ENCODE results near the gene ADAMTS14.
A peak's percentile ranks its signal among the peaks of the same experiment; 100 is the strongest.
"Not testable (repeated sequence)": the region's sequence is repeated elsewhere in the genome, so short reads cannot be mapped to it uniquely, and the experiment has no call there.

Gene ADAMTS14, protein sequence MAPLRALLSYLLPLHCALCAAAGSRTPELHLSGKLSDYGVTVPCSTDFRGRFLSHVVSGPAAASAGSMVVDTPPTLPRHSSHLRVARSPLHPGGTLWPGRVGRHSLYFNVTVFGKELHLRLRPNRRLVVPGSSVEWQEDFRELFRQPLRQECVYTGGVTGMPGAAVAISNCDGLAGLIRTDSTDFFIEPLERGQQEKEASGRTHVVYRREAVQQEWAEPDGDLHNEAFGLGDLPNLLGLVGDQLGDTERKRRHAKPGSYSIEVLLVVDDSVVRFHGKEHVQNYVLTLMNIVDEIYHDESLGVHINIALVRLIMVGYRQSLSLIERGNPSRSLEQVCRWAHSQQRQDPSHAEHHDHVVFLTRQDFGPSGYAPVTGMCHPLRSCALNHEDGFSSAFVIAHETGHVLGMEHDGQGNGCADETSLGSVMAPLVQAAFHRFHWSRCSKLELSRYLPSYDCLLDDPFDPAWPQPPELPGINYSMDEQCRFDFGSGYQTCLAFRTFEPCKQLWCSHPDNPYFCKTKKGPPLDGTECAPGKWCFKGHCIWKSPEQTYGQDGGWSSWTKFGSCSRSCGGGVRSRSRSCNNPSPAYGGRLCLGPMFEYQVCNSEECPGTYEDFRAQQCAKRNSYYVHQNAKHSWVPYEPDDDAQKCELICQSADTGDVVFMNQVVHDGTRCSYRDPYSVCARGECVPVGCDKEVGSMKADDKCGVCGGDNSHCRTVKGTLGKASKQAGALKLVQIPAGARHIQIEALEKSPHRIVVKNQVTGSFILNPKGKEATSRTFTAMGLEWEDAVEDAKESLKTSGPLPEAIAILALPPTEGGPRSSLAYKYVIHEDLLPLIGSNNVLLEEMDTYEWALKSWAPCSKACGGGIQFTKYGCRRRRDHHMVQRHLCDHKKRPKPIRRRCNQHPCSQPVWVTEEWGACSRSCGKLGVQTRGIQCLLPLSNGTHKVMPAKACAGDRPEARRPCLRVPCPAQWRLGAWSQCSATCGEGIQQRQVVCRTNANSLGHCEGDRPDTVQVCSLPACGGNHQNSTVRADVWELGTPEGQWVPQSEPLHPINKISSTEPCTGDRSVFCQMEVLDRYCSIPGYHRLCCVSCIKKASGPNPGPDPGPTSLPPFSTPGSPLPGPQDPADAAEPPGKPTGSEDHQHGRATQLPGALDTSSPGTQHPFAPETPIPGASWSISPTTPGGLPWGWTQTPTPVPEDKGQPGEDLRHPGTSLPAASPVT

DNA sequence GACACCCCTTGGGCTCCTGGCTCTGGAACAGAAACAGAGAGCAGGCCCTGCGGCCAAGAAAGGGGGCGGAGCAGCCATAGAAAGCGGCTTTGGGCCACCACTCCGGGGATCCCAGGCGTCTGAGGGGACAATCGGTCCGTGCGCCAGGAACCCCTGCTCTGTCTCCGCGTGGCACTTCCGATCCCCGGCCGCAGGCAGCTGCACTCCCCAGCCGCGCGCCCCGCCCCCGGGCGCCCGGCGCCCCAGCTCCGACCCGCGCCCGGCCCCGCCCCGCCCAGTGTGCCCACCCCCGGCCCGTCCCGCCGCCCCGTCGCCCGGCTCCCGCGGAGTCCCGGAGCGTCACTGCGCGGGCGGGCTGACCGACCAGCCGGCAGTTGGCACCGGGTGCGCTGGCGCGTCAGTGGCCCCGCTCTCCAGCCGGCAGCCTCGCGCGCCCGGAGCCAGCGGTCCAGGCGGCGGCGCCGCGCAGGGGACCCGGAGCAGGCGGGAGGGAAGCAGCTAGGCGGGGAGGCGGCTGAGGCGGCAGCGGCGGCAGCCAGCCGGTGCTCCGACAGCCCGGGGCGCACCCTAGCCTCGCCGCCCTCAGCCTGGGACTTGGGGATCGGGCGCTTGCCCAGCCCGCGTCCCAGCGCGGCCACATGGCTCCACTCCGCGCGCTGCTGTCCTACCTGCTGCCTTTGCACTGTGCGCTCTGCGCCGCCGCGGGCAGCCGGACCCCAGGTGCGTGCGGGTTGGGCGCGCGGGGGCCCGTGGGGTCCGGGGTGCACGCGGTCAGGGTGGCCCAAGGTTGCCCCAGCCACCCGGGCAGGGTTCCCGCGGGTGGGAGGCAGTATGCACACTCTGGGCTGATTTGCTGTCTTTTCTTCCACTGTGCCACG lies at the start of gene ADAMTS14:
Gene ADAMTS14 (plus strand): TSS at position 342 of the 878 bp plus-strand sequence. CDS start 297 bp downstream, at position 639.
- Histone ChIP-seq H3K27ac (ENCODE audit: low read depth, low read length) (no peak within 1 kb of the TSS), H3K4me1 (ENCODE audit: control insufficient read depth in 1 of 2, insufficient read depth in 2 of 2, low read length in 2 of 2) (no peaks in the 10 kb centered on the region), H3K4me3 (ENCODE audit: low read depth in 1 of 2, low read length in 2 of 2) (peak within 1 kb of the TSS; percentile 48 to 61), H3K9me3 (ENCODE audit: control insufficient read depth in 1 of 2, low read length in 2 of 2) (no peaks in the 10 kb centered on the region), H3K36me3 (ENCODE audit: control insufficient read depth in 1 of 2, insufficient read depth in 2 of 2, low read length in 2 of 2) (no peaks in the 10 kb centered on the region), H3K27me3 (ENCODE audit: control insufficient read depth in 1 of 2, insufficient read depth in 2 of 2, low read length in 2 of 2) (peaks cover 25 to 27% of the 10 kb centered on the region in 2 donors), H3K9ac (ENCODE audit: low read depth in 1 of 2, low read length in 2 of 2) (no peak within 1 kb of the TSS)

DNA sequence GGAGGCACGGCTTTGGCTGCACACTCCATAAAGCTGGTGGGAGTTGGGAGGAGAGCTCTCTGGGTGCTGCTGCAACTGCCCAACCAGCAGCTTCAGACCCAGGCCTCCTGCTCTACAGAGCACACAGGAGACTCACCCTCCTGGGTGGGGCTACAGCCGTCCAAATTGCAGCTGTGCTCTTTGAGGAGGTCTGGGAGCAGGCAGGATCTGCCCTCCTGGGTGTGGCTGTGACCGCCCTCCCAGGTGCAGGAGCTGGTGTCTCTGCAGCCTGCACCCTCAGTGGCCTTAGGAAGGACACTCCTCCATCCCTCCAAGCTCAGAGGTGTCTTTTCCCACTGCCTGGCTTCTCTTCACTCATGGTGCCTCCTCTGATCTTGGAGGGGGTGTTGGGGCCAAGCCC lies 49.8 kb upstream of the ADAMTS14 start:
- Histone ChIP-seq H3K36me3 (ENCODE audit: control insufficient read depth in 1 of 2, insufficient read depth in 2 of 2, low read length in 2 of 2) (no peaks in the 10 kb centered on the region), H3K27ac (ENCODE audit: low read depth, low read length) (no peak overlapping the region), H3K9ac (ENCODE audit: low read depth in 1 of 2, low read length in 2 of 2) (no peak overlapping the region), H3K4me3 (ENCODE audit: low read depth in 1 of 2, low read length in 2 of 2) (no peak overlapping the region), H3K4me1 (ENCODE audit: control insufficient read depth in 1 of 2, insufficient read depth in 2 of 2, low read length in 2 of 2) (no peaks in the 10 kb centered on the region), H3K9me3 (ENCODE audit: control insufficient read depth in 1 of 2, low read length in 2 of 2) (peaks cover 3 to 6% of the 10 kb centered on the region in 2 donors), H3K27me3 (ENCODE audit: control insufficient read depth in 1 of 2, insufficient read depth in 2 of 2, low read length in 2 of 2) (no peaks in the 10 kb centered on the region)

- no peak overlapping the region for H3K4me3 ChIP-seq (ENCODE audit: low read depth in 1 of 2, low read length in 2 of 2)
- no peaks in the 10 kb centered on the region for H3K27me3 ChIP-seq (ENCODE audit: control insufficient read depth in 1 of 2, insufficient read depth in 2 of 2, low read length in 2 of 2)
Observed at GRCh38 chr10:70622981-70623844, 49.1 kb upstream of the ADAMTS14 start.

GRCh38 chr10:70626056-70626455 lies 46.2 kb upstream of the ADAMTS14 start:
- Histone ChIP-seq H3K4me3 (ENCODE audit: low read depth in 1 of 2, low read length in 2 of 2) (no peak overlapping the region), H3K4me1 (ENCODE audit: control insufficient read depth in 1 of 2, insufficient read depth in 2 of 2, low read length in 2 of 2) (no peaks in the 10 kb centered on the region), H3K27me3 (ENCODE audit: control insufficient read depth in 1 of 2, insufficient read depth in 2 of 2, low read length in 2 of 2) (no peaks in the 10 kb centered on the region), H3K27ac (ENCODE audit: low read depth, low read length) (no peak overlapping the region), H3K9me3 (ENCODE audit: control insufficient read depth in 1 of 2, low read length in 2 of 2) (peaks cover 0 to 2% of the 10 kb centered on the region in 2 donors), H3K36me3 (ENCODE audit: control insufficient read depth in 1 of 2, insufficient read depth in 2 of 2, low read length in 2 of 2) (no peaks in the 10 kb centered on the region), H3K9ac (ENCODE audit: low read depth in 1 of 2, low read length in 2 of 2) (no peak overlapping the region)

More at GRCh38 chr10:70622981-70623844, 49.1 kb upstream of the ADAMTS14 start:
- H3K9me3 ChIP-seq (ENCODE audit: control insufficient read depth in 1 of 2, low read length in 2 of 2): peaks cover 5 to 6% of the 10 kb centered on the region in 2 donors
- H3K36me3 ChIP-seq (ENCODE audit: control insufficient read depth in 1 of 2, insufficient read depth in 2 of 2, low read length in 2 of 2): no peaks in the 10 kb centered on the region
- H3K27ac ChIP-seq (ENCODE audit: low read depth, low read length): no peak overlapping the region
- H3K4me1 ChIP-seq (ENCODE audit: control insufficient read depth in 1 of 2, insufficient read depth in 2 of 2, low read length in 2 of 2): no peaks in the 10 kb centered on the region
- H3K9ac ChIP-seq (ENCODE audit: low read depth in 1 of 2, low read length in 2 of 2): no peak overlapping the region

- Histone ChIP-seq H3K9ac (ENCODE audit: low read depth in 1 of 2, low read length in 2 of 2) (no peak overlapping the region), H3K27ac (ENCODE audit: low read depth, low read length) (no peak overlapping the region), H3K27me3 (ENCODE audit: control insufficient read depth in 1 of 2, insufficient read depth in 2 of 2, low read length in 2 of 2) (no peaks in the 10 kb centered on the region), H3K4me1 (ENCODE audit: control insufficient read depth in 1 of 2, insufficient read depth in 2 of 2, low read length in 2 of 2) (no peaks in the 10 kb centered on the region), H3K9me3 (ENCODE audit: control insufficient read depth in 1 of 2, low read length in 2 of 2) (peaks cover 0 to 2% of the 10 kb centered on the region in 2 donors), H3K4me3 (ENCODE audit: low read depth in 1 of 2, low read length in 2 of 2) (no peak overlapping the region), H3K36me3 (ENCODE audit: control insufficient read depth in 1 of 2, insufficient read depth in 2 of 2, low read length in 2 of 2) (no peaks in the 10 kb centered on the region)
Observed at GRCh38 chr10:70629338-70629737, 43.0 kb upstream of the ADAMTS14 start.

DNA sequence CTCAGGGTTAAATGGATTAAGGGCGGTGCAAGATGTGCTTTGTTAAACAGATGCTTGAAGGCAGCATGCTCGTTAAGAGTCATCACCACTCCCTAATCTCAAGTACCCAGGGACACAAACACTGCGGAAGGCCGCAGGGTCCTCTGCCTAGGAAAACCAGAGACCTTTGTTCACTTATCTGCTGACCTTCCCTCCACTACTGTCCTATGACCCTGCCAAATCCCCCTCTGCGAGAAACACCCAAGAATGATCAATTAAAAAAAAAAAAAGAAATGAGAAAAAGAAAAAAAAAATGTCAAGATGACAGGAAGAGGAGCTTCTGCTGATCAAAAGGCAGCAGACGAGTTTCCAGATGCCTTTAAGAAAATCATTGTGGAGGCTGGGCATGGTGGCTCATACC lies 40.6 kb upstream of the ADAMTS14 start:
- H3K27ac ChIP-seq (ENCODE audit: low read depth, low read length); H3K4me3 ChIP-seq (ENCODE audit: low read depth in 1 of 2, low read length in 2 of 2); H3K4me1 ChIP-seq (ENCODE audit: control insufficient read depth in 1 of 2, insufficient read depth in 2 of 2, low read length in 2 of 2); H3K27me3 ChIP-seq (ENCODE audit: control insufficient read depth in 1 of 2, insufficient read depth in 2 of 2, low read length in 2 of 2); H3K9ac ChIP-seq (ENCODE audit: low read depth in 1 of 2, low read length in 2 of 2); H3K36me3 ChIP-seq (ENCODE audit: control insufficient read depth in 1 of 2, insufficient read depth in 2 of 2, low read length in 2 of 2); H3K9me3 ChIP-seq (ENCODE audit: control insufficient read depth in 1 of 2, low read length in 2 of 2): not testable (repeated sequence)

DNA sequence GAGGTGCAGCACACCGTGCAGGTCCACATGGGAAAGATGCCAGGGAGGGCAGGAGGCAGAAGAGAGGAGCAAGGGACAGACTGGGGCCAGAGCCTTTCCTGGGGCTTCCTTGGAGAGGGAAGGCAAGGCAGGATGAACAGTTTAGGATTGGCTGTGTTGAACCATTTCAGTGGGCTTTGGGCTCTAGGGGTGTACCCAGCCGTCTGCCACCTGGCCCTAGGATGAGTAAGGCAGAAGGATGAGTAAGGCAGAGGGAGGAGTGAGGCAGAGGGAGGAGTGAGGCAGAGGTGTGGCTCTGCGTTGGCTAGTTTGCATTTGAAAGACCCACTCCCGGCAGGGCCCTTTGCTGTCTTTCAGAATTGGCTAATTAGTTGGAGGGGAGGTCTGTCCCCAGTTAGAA lies 38.3 kb upstream of the ADAMTS14 start:
- no peak overlapping the region for H3K27ac ChIP-seq (ENCODE audit: low read depth, low read length)
- no peaks in the 10 kb centered on the region for H3K9me3 ChIP-seq (ENCODE audit: control insufficient read depth in 1 of 2, low read length in 2 of 2)
- no peaks in the 10 kb centered on the region for H3K36me3 ChIP-seq (ENCODE audit: control insufficient read depth in 1 of 2, insufficient read depth in 2 of 2, low read length in 2 of 2)
- H3K27me3 ChIP-seq (ENCODE audit: control insufficient read depth in 1 of 2, insufficient read depth in 2 of 2, low read length in 2 of 2): no peaks in the 10 kb centered on the region
- H3K4me3 ChIP-seq (ENCODE audit: low read depth in 1 of 2, low read length in 2 of 2): no peak overlapping the region
- H3K9ac ChIP-seq (ENCODE audit: low read depth in 1 of 2, low read length in 2 of 2): no peak overlapping the region
- no peaks in the 10 kb centered on the region for H3K4me1 ChIP-seq (ENCODE audit: control insufficient read depth in 1 of 2, insufficient read depth in 2 of 2, low read length in 2 of 2)

GRCh38 chr10:70634515-70634914 lies 37.8 kb upstream of the ADAMTS14 start:
- H3K27ac ChIP-seq (ENCODE audit: low read depth, low read length); H3K36me3 ChIP-seq (ENCODE audit: control insufficient read depth in 1 of 2, insufficient read depth in 2 of 2, low read length in 2 of 2); H3K27me3 ChIP-seq (ENCODE audit: control insufficient read depth in 1 of 2, insufficient read depth in 2 of 2, low read length in 2 of 2); H3K4me3 ChIP-seq (ENCODE audit: low read depth in 1 of 2, low read length in 2 of 2); H3K4me1 ChIP-seq (ENCODE audit: control insufficient read depth in 1 of 2, insufficient read depth in 2 of 2, low read length in 2 of 2); H3K9ac ChIP-seq (ENCODE audit: low read depth in 1 of 2, low read length in 2 of 2); H3K9me3 ChIP-seq (ENCODE audit: control insufficient read depth in 1 of 2, low read length in 2 of 2): not testable (repeated sequence)

All from duodenal mucosa (tissue), 2 donors.